HG03460 (cell line): ENCODE results near the gene FASTKD2.

Experiments used
- ATAC-seq: cut with Tn5 transposase; IDR thresholded peaks from one replicate; pipeline ENCODE4 v1.9.1; 2021; ENCODE audit not compliant: unreplicated experiment

The FASTKD2 gene

DNA sequence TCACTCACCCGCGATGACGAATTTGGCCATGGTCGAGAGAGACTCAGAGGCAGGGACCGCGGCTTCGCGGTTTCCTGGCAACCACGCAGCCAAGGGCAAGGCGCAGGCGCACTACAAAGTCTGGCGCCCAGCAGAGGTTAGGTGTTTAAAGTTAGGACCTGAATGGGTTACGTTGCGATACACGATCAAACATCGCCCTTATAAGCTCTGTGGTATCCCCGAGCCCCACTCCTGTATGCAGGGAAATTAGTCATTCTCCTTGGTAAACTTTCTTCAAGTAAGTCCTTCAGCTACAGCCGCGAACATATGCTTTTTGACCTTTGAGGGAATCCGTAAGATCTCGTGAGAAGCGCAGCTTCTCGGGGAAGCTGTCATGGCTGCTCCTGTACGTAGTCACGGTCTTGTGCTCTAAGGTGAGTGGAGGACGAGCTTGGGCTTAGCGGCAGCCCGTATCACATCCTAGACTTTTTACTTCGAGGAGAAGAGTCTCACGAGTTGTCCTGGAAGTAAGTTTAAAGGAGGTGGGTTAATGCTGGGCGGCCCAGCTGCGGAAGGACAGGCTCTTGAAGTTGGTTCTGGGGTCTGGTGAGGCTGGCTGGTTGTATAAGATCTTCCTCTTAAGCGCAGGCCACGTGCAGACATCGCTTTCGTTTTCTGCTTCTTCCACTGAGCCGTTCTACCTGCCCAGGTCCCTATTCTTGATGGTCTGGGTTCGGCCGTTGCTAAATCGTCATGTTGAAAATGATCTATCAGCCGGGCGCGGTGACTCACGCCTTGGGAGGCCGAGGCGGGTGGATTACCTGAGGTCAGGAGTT is at the start of gene FASTKD2, which contains the start of gene MDH1B:
TSS of gene FASTKD2 (plus strand) at position 365 of the 815 bp plus-strand sequence. CDS start 1,088 bp downstream, outside the sequence.
TSS of gene MDH1B (minus strand) at position 87 of the 815 bp plus-strand sequence. CDS start at position 30, 57 bp downstream.
- ATAC-seq: peak; percentile 93

GRCh38 chr2:206716623-206717022 is 48.8 kb upstream of the FASTKD2 start:
- ATAC-seq: no peak

DNA sequence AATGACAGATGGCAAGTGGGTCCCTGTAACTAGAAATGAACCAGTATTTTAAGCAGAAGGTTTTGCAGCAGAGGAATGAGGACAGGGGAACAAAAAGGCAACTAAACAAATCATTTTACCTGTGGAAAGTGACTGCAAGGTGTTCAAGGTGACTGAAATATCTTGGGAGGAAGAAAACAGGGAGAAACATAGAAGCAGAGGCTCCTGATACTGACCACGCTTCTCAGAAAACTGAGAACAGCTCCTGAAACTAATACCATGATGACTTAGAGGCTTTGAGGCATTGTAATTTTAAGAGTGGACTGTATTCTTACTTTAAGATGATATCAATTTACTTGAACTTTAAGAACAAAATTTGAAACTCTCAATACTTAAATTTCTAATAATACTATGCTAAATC is 47.1 kb upstream of the FASTKD2 start, which contains the start of gene DYTN:
TSS of gene DYTN (minus strand) at position 101 of the 400 bp plus-strand sequence. CDS start 117 bp downstream, outside the sequence.
- ATAC-seq: no peak

DNA sequence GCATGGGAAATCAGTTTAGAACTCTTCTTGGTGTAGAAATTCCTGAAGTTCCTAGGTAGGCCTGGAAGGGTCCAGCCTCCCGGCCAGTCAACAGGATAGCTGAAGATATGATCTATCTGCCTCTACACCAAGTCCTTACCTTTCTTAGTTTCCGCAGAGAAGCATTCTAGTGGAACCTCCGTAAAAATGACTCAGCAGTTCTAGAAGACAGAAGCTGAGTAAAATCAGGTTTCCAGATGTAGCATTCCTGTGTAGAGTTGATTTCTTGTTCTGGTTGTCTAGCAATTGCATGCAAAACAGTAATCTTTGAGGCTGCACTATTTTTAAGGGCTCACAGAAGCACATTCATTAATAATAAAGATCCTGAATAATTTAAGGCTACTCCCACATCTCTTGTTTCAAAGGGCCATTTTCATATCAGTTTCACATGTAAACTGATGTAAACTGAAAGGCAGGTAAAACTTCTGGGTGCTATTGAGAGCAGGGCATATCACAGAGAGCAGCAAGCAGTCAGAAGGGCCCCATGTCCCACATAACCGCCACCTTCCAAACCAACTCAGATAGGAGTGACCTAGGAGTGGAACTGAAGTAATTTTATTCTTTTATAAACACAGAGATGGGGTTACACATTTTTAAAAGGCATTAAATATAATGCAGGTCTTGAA is 44.0 kb upstream of the FASTKD2 start:
- ATAC-seq: peak; percentile 86

DNA sequence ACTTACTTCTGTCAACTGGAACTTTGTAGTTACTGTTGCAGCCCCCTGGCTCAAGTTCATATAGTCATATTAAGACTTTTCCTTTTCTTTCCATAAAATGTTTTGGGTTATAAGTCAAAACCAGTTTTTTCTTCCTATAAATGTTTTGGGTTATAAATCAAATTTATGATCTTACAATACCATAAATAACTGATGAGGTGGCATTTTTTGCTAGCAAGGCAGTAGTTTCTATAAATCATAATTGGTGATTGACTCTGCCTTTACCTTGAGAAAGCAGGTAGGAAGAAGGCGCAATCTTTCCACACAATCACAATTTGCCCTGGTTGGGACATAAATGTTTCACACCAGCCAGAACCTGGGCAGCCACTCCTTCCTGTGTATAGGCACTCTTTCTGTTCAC is 42.1 kb upstream of the FASTKD2 start:
- ATAC-seq: no peak

- ATAC-seq: no peak
Observed at GRCh38 chr2:206727287-206727686, 38.1 kb upstream of the FASTKD2 start.

- ATAC-seq: no peak
Observed at GRCh38 chr2:206728277-206729199, 36.9 kb upstream of the FASTKD2 start.

- no peak for ATAC-seq
Observed at GRCh38 chr2:206733341-206733740, 32.1 kb upstream of the FASTKD2 start.

DNA sequence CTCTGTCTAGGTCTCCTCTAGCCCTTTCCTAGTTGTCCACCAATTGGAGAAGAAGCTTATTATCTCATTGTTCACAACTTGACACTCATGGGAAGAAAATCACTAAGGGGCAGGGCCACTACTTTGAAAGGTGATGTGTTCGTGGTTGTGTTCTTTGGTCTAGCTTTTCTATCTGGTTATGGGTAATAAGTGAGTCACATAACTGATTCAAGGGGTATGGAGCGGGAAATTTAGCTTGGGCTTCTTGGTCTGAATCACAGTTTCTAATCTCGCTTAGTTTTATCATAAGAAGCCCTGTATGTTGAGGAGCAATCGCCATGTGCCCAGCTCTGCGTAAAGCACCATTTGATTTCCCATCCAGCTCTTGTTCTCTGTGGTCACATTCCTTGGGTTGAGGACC is 28.5 kb upstream of the FASTKD2 start:
- no peak for ATAC-seq

- no peak for ATAC-seq
Observed at GRCh38 chr2:206739271-206739670, 26.1 kb upstream of the FASTKD2 start.

DNA sequence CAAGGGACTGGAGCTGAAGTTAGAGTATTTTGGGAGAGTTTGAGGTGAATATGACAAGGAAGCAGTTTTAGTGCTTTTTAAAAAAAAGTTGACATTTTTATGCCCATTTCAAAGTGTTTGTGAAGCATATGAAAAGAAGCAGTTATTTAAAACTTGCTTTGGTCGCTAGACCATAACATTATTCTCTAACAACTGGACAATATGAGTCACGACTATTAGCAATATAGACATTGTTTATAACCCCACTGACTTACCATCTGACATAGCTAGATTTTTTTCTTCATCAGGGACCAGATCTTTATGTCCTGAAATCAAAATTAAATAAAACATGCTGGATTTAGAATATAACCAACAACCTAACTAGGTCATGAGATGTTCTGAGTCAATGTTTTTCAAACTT is 24.6 kb upstream of the FASTKD2 start:
- no peak for ATAC-seq

DNA sequence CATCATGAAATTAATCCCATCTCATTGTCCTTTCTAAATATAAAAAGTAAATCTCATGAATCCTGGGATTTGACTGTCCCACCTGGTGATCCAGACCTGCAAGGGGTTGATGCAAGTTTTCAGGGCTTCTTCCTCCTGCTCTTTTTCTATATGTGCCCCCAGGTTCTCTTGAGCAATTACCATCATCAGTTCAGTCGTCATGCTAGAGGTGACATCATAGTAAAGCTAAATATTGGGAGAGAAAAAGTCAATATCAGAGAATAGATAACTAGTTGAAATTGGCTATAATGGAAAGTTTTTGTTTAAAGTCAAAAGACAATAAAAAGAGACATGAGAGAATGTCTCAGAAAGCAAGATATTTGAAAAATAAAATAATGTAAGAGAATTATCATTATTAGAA is 8.6 kb upstream of the FASTKD2 start:
- ATAC-seq: no peak

DNA sequence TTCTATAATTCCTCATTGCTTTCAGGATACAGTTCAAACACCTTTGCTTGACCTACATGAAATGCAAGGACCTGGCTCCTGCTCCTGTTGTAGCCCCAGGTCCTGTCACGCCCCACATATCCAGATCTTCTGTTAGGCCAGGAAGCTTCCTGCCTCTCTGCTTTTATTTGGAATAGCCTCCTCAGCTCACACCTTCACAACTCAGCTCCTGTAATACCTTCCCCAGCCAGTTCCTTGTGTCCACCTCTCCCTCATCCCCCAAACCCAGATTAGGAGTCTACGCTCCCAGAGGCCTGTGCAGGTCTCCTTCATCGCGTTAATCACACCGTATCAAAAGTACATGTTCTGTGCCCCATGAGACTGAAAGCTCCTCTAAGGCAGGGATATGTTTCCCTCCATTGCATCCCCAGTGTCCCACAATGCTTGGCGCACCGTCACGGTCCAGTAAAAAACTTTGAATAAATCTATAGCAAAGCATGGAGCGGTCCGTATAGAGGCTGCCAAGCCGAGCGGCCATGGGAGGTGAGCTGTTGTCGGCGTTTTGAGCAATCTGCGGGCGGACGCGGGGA is 649 bp upstream of the FASTKD2 start:
- peak; percentile 0 for ATAC-seq

DNA sequence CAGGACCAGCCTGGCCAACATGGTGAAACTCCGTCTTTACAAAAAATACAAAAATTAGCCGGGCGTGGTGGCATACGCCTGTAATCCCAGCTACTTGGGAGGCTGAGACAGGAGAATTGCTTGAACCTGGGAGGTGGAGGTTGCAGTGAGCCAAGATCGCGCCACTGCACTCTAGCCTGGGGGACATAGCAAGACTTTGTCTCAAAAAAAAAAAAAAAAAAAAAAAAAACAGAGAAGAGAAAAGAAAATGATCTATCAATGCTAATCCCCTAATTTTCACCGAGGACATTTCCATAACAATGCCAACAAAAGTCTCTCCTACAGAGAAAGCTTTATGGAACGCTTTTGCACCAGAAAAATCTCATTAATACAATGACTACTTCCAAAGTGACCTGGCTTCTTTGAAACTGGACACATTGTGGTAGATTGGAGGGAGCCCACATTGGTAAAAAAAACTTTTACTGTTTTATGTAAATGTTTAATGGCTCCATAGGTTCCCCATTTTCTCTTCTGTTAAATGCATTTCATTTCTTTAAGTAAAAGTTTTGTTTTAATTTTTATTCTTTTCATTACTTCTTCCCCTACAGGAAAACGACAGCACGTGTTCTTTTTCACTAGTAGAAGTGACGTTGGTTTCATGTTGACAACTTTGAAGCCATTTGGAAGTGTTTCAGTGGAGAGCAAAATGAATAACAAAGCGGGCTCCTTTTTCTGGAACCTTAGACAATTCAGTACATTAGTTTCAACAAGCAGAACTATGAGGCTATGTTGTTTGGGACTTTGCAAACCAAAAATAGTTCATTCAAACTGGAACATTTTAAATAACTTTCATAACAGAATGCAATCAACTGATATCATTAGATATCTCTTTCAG is 888 bp downstream of the FASTKD2 start:
- no peak for ATAC-seq

DNA sequence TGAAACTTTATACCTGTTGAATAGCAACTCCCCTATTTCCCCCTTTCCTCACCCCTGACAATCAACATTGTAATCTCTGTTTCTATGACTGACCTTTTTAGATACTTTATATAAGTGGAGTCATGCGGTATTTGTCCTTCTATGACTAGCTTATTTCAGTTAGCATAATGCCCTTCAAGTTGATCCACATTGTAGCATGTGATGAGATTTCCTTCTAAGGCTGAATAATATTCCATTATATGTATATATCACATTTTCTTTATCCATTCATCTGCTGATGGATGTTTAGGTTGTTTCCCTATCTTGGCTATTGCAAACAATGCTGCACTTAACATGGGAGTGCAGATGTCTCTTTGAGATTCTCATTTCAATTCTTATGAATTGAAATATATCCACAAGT is 9.5 kb downstream of the FASTKD2 start:
- no peak for ATAC-seq

DNA sequence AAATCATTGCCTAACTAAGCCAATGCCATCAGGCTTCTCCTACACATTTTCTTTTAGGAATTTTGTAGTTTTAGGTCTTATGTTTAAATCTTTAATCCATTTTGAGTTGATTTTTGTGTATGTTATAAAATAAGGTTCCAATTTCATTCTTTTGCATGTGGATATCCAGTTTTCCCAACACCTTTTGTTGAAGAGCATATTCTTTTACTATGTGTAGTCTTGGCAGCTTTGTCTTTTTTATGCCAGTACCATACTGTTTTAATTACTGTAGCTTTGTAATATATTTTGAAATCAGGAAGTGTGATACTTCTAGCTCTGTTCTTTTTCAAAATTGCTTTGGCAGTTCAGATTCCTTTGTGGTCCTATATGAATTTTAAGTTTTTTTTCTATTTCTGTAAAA is 11.0 kb downstream of the FASTKD2 start:
- ATAC-seq: no peak

DNA sequence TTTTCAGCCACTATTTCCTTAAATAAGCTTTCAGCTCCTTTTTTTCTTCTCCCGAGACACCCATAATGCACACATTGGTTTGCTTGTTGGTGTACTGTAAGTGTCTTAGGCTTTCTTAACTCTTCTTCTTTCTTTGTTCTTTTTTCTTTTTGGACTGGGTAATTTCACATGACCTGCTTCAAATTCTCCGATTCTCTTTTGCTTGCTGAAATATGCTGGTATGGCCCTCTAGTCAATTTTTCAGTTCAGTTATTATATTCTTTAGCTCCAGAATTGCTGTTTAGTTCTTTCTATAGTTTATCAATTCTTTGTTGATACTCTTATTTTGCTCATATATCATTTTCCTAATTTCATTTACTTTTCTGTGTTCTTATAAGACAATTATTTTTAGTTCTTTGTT is 15.3 kb downstream of the FASTKD2 start:
- ATAC-seq: no peak

GRCh38 chr2:206783718-206784117 is 18.3 kb downstream of the FASTKD2 start:
- ATAC-seq: no peak

DNA sequence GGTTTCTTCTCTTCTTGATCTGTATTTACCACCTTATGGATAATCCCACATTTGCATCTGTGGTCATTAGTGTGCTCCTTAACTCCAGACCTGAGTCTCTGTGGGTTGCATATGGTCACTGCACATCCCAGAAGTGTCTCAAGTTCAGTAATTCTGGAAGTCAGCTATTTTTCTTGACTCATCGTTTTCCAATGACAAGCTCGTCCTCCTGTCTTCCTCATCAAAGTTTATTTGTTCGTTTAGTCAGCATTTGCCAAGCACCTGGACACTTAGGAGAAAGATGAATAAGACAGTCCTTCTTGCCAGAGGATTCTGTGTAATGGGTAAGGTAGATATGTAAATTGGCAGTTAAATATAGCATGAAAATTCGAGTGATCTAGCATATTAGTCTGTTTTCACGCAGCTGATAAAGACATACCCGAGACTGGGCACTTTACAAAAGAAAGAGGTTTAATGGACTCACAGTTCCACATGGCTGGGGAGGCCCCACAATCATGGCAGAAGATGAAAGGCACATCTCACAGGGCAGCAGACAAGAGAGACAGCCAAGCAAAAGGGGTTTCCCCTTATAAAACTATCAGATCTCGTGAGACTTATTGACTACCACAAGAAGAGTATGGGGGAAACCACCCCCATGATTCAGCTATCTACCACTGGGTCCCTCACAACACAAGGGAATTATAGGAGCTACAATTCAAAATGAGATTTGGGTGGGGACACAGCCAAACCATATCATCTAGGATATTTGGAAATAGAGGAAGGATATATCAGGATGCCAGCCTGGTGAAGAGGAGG is 19.4 kb downstream of the FASTKD2 start:
- no peak for ATAC-seq
